ENCODE results near the gene LILRA5.
"Not testable (repeated sequence)": the region's sequence is repeated elsewhere in the genome, so short reads cannot be mapped to it uniquely, and the experiment has no call there.

The LILRA5 gene

DNA sequence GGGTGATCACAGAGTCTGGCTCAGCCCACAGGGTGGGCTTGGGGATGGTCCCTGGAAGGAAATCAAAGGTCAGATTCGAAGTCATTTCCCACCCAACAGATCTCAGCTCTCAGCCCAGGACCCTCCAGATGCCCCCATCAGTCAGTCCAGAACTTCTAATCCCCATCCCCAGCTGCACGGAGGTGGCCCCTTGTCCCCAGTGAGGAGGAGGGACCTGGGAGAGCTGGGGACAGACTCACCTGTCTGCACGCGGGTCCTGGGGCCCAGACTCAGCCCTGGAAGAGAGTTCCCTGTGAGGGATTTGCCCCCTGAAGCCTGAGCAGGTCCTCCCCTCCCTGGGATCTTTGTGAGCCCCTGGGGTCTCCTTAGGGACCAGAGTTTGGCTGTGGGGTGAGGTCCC is 32.9 kb downstream of the LILRA5 start:
- H3K4me1 ChIP-seq (ENCODE audit: control insufficient read depth, insufficient read depth, low read depth, low read length); H4K91ac ChIP-seq (ENCODE audit: low read length); H3K18ac ChIP-seq (ENCODE audit: low read depth in 1 of 2, low read length in 2 of 2); H4K8ac ChIP-seq (ENCODE audit: low read length); H2BK15ac ChIP-seq (ENCODE audit: low read depth, poor library complexity, severe bottlenecking); H2BK120ac ChIP-seq (ENCODE audit: low read depth, low read length); H3K23ac ChIP-seq (ENCODE audit: low read length in 2 of 2); H2AK5ac ChIP-seq (ENCODE audit: low read length, severe bottlenecking); H3K9me3 ChIP-seq (ENCODE audit: control insufficient read depth, low read length); H3K4ac ChIP-seq (ENCODE audit: low read depth in 1 of 2, low read length in 2 of 2); H2BK5ac ChIP-seq (ENCODE audit: low read depth, low read length, poor library complexity, severe bottlenecking); DNase-seq; H3K9ac ChIP-seq (ENCODE audit: low read length); H2BK12ac ChIP-seq (ENCODE audit: low read length in 2 of 2); H3K27ac ChIP-seq (ENCODE audit: low read length, poor library complexity, severe bottlenecking); H3K4me3 ChIP-seq (ENCODE audit: insufficient read depth in 1 of 2, low read depth in 1 of 2, low read length in 2 of 2); H3K14ac ChIP-seq (ENCODE audit: low read length in 2 of 2); H3K79me1 ChIP-seq (replicated peaks; ENCODE audit: low read length, poor library complexity, severe bottlenecking); H2AFZ ChIP-seq (ENCODE audit: low read depth, low read length); H3K36me3 ChIP-seq (ENCODE audit: control insufficient read depth in 1 of 2, insufficient read depth in 2 of 2, low read depth in 1 of 2, low read length in 2 of 2); H3K4me2 ChIP-seq (ENCODE audit: low read length, poor library complexity, severe bottlenecking): not testable (repeated sequence)
- H3K27me3 ChIP-seq (ENCODE audit: control insufficient read depth in 1 of 2, insufficient read depth in 1 of 2, low read length in 2 of 2): peaks cover 0 to 32% of the 10 kb centered on the region in 2 experiments
- 30% methylated on average over 3 of the region's 4 CpGs for WGBS

DNA sequence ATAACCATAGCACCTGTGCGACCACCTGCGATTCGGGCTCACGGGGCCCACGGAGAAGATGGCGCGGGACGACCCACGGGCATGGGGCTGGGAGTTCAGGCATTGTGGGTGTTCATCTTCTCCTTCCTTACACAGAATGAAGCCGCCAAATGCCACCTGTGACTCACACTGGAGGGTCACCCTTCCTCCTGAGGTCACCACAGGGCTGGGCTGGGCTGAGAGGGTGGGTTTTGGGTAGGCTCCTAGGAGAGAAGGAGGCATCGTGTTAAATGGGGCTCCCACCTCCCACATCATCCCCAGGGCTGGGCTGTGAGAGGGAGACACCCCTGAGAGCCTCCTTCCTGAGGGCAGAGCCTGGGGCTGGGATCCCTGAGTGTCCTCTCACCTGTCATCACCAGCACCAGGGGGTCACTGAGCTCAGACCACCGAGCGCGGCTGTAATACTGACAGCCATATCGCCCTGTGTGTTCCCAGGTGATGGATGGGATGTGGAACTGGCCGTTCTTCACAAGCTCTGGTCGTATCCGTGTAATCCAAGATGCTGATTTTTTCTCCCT is 33.5 kb downstream of the LILRA5 start:
- no peak overlapping the region for H2BK15ac ChIP-seq (ENCODE audit: low read depth, poor library complexity, severe bottlenecking)
- 85% methylated on average over 13 of the region's 18 CpGs for WGBS
- no peaks in the 10 kb centered on the region for H3K79me1 ChIP-seq (replicated peaks; ENCODE audit: low read length, poor library complexity, severe bottlenecking)
- no peak overlapping the region for H4K91ac ChIP-seq (ENCODE audit: low read length)
- H2AK5ac ChIP-seq (ENCODE audit: low read length, severe bottlenecking): no peak overlapping the region
- H3K36me3 ChIP-seq (ENCODE audit: control insufficient read depth in 1 of 2, insufficient read depth in 2 of 2, low read depth in 1 of 2, low read length in 2 of 2): no peaks in the 10 kb centered on the region
- no peaks in the 10 kb centered on the region for H3K9me3 ChIP-seq (ENCODE audit: control insufficient read depth, low read length)
- H3K4me3 ChIP-seq (ENCODE audit: insufficient read depth in 1 of 2, low read depth in 1 of 2, low read length in 2 of 2): no peak overlapping the region
- H3K4me1 ChIP-seq (ENCODE audit: control insufficient read depth, insufficient read depth, low read depth, low read length): no peaks in the 10 kb centered on the region
- H3K23ac ChIP-seq (ENCODE audit: low read length in 2 of 2): no peak overlapping the region
- no peak overlapping the region for H2BK12ac ChIP-seq (ENCODE audit: low read length in 2 of 2)
- no peak overlapping the region for H2BK120ac ChIP-seq (ENCODE audit: low read depth, low read length)
- no peak overlapping the region for H3K14ac ChIP-seq (ENCODE audit: low read length in 2 of 2)
- no peak overlapping the region for H3K18ac ChIP-seq (ENCODE audit: low read depth in 1 of 2, low read length in 2 of 2)
- H3K4me2 ChIP-seq (ENCODE audit: low read length, poor library complexity, severe bottlenecking): no peak overlapping the region
- no peak overlapping the region for H4K8ac ChIP-seq (ENCODE audit: low read length)
- H2AFZ ChIP-seq (ENCODE audit: low read depth, low read length): no peak overlapping the region
- H3K27ac ChIP-seq (ENCODE audit: low read length, poor library complexity, severe bottlenecking): no peak overlapping the region
- no peak for DNase-seq
- no peak overlapping the region for H3K9ac ChIP-seq (ENCODE audit: low read length)
- H3K4ac ChIP-seq (ENCODE audit: low read depth in 1 of 2, low read length in 2 of 2): no peak overlapping the region
- peaks cover 0 to 33% of the 10 kb centered on the region in 2 experiments for H3K27me3 ChIP-seq (ENCODE audit: control insufficient read depth in 1 of 2, insufficient read depth in 1 of 2, low read length in 2 of 2)
- H2BK5ac ChIP-seq (ENCODE audit: low read depth, low read length, poor library complexity, severe bottlenecking): no peak overlapping the region

DNA sequence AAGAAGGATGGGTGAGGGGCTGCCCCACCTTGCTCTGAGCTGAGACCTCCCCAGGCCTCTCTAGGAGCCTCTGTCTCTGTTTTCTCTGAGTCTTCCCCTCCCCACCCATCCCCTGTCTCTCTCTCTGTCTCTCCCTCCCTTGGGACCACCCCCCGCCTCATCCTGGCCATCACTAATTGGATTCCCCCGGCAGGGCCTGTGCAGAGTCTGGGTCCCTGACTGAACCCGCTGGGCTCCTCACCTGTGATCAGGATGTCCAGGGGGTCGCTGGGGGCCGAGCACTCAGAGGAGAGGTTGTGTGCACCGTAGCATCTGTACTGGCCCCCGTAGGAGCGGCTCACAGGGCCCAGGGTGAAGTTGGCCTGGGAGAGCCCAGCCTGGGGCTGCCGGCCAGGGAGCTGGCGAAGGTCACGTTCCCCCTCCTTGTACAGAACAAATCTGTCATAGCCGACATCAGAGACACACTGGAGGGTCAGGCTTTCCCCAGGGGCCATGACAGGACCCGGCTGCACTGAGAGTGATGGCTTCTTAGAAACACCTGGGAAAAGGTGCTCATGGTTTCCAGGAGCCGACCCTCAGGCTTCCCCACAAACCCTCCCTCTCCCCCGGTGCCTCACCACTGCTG is 34.3 kb downstream of the LILRA5 start:
- not testable (repeated sequence) for H4K91ac ChIP-seq (ENCODE audit: low read length); H3K4me3 ChIP-seq (ENCODE audit: insufficient read depth in 1 of 2, low read depth in 1 of 2, low read length in 2 of 2); H2AK5ac ChIP-seq (ENCODE audit: low read length, severe bottlenecking); H3K14ac ChIP-seq (ENCODE audit: low read length in 2 of 2); H3K27ac ChIP-seq (ENCODE audit: low read length, poor library complexity, severe bottlenecking); H2BK15ac ChIP-seq (ENCODE audit: low read depth, poor library complexity, severe bottlenecking); H3K4ac ChIP-seq (ENCODE audit: low read depth in 1 of 2, low read length in 2 of 2); H3K79me1 ChIP-seq (replicated peaks; ENCODE audit: low read length, poor library complexity, severe bottlenecking); H3K36me3 ChIP-seq (ENCODE audit: control insufficient read depth in 1 of 2, insufficient read depth in 2 of 2, low read depth in 1 of 2, low read length in 2 of 2); H3K4me1 ChIP-seq (ENCODE audit: control insufficient read depth, insufficient read depth, low read depth, low read length); H4K8ac ChIP-seq (ENCODE audit: low read length); DNase-seq; H3K9me3 ChIP-seq (ENCODE audit: control insufficient read depth, low read length); H3K9ac ChIP-seq (ENCODE audit: low read length); H2AFZ ChIP-seq (ENCODE audit: low read depth, low read length); H3K23ac ChIP-seq (ENCODE audit: low read length in 2 of 2); H2BK5ac ChIP-seq (ENCODE audit: low read depth, low read length, poor library complexity, severe bottlenecking); H3K18ac ChIP-seq (ENCODE audit: low read depth in 1 of 2, low read length in 2 of 2); H3K4me2 ChIP-seq (ENCODE audit: low read length, poor library complexity, severe bottlenecking); H2BK120ac ChIP-seq (ENCODE audit: low read depth, low read length); H2BK12ac ChIP-seq (ENCODE audit: low read length in 2 of 2)
- 72% methylated on average over 12 of the region's 15 CpGs for WGBS
- H3K27me3 ChIP-seq (ENCODE audit: control insufficient read depth in 1 of 2, insufficient read depth in 1 of 2, low read length in 2 of 2): peaks cover 0 to 36% of the 10 kb centered on the region in 2 experiments

DNA sequence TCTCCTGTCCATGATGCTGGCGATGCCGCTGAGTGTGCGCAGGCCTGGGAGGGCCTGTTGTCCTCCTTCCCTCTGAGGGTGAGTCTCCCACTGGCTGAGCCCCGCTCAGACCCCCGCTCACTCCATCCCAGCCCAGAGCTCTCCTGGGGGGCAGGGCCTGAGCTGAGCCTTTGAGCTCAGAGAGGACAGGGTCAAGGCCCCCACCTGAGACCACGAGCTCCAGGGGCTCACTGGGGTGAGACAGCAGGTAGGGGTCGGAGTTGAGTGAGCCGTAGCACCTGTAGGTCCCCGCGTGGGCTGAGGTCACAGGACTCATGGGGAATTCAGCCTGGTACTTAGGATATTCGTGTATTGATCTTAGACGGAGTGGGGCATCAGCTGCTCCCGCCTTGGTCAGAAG is 34.9 kb downstream of the LILRA5 start:
- not testable (repeated sequence) for H4K8ac ChIP-seq (ENCODE audit: low read length); H3K18ac ChIP-seq (ENCODE audit: low read depth in 1 of 2, low read length in 2 of 2); H2BK15ac ChIP-seq (ENCODE audit: low read depth, poor library complexity, severe bottlenecking); H3K9me3 ChIP-seq (ENCODE audit: control insufficient read depth, low read length); H3K4me3 ChIP-seq (ENCODE audit: insufficient read depth in 1 of 2, low read depth in 1 of 2, low read length in 2 of 2); H3K4ac ChIP-seq (ENCODE audit: low read depth in 1 of 2, low read length in 2 of 2); H3K9ac ChIP-seq (ENCODE audit: low read length); H3K23ac ChIP-seq (ENCODE audit: low read length in 2 of 2); H3K27ac ChIP-seq (ENCODE audit: low read length, poor library complexity, severe bottlenecking); H2AK5ac ChIP-seq (ENCODE audit: low read length, severe bottlenecking); H2BK120ac ChIP-seq (ENCODE audit: low read depth, low read length); H3K4me2 ChIP-seq (ENCODE audit: low read length, poor library complexity, severe bottlenecking); H2AFZ ChIP-seq (ENCODE audit: low read depth, low read length); H3K4me1 ChIP-seq (ENCODE audit: control insufficient read depth, insufficient read depth, low read depth, low read length); H2BK12ac ChIP-seq (ENCODE audit: low read length in 2 of 2); H4K91ac ChIP-seq (ENCODE audit: low read length); H3K36me3 ChIP-seq (ENCODE audit: control insufficient read depth in 1 of 2, insufficient read depth in 2 of 2, low read depth in 1 of 2, low read length in 2 of 2); H2BK5ac ChIP-seq (ENCODE audit: low read depth, low read length, poor library complexity, severe bottlenecking); H3K79me1 ChIP-seq (replicated peaks; ENCODE audit: low read length, poor library complexity, severe bottlenecking); H3K14ac ChIP-seq (ENCODE audit: low read length in 2 of 2); DNase-seq
- 81% methylated on average over 13 of the region's 13 CpGs for whole genome bisulfite sequencing
- peaks cover 0 to 33% of the 10 kb centered on the region in 2 experiments for H3K27me3 ChIP-seq (ENCODE audit: control insufficient read depth in 1 of 2, insufficient read depth in 1 of 2, low read length in 2 of 2)
